Ascending aorta (tissue), 2 donors: ENCODE measurements around the gene CDH23. TPM values are rescaled to one million over a fixed set of nuclear protein-coding genes. Genes with fewer than 3 reads are reported as not detected.

ENCODE experiments used
- DNase-seq, 2 donors: peaks; one replicate each; pipeline ENCODE4 v3.0.0-alpha.2; 2019; ENCODE audit warnings: low spot score in 2 of 2
- H3K27ac ChIP-seq, 2 donors: fragments of 200-600 bp; sonication (generic); one replicate each; pipeline ENCODE4 v1.5.1; 2016 to 2017; ENCODE audit warnings: mild to moderate bottlenecking in 1 of 2
- H3K27me3 ChIP-seq: fragments of 200-600 bp; sonication (generic); one replicate; pipeline ENCODE4 v1.5.1; 2017
- H3K36me3 ChIP-seq, 2 donors: fragments of 200-600 bp; sonication (generic); one replicate each; pipeline ENCODE4 v1.5.1; 2016
- H3K4me1 ChIP-seq, 2 donors: fragments of 200-600 bp; sonication (generic); one replicate each; pipeline ENCODE4 v1.5.1; 2016 to 2017; ENCODE audit warnings: mild to moderate bottlenecking in 1 of 2
- H3K4me3 ChIP-seq, 2 donors: fragments of 200-600 bp; sonication (generic); one replicate each; pipeline ENCODE4 v1.5.1; 2016 to 2017; ENCODE audit warnings: mild to moderate bottlenecking in 1 of 2
- H3K9me3 ChIP-seq, 2 donors: fragments of 200-600 bp; sonication (generic); one replicate each; pipeline ENCODE4 v1.5.1; 2016
- CTCF ChIP-seq, 3 experiments: fragments of 200-600 bp in 2 of 3; fragments of 450-650 bp in 1 of 3; sonication (generic) in 2 of 3; IDR thresholded peaks; one replicate each; pipeline ENCODE4 v1.5.1; 2016 to 2019; ENCODE audit warnings: antibody characterized with exemption in 3 of 3, mild to moderate bottlenecking in 1 of 3, moderate library complexity in 1 of 3
- intact Hi-C: fragments of 100-400 bp; cut with DNase I; formaldehyde crosslinking; loops from one replicate; pipeline ENCODE4 v1.15.1; 2023
- total RNA-seq: library from RNA; depleted of rRNA; stranded (reverse); fragments of >200 nt; gene quantifications from one replicate; pipeline ENCODE4 v1.1.0, GENCODE V29; 2016

The CDH23 gene
- total RNA-seq, 1 donor from 2014 or later, result 40.9 TPM

- H3K27ac ChIP-seq, result no peak overlapping the region
- no peak for TF ChIP-seq CTCF (IDR thresholded peaks at IDR 0.05)
- DNase-seq, result peak in 1 of 2 donors; percentile 33
- H3K9me3 ChIP-seq, result no peaks in the 10 kb centered on the region
- H3K4me3 ChIP-seq, result no peak overlapping the region
- H3K4me1 ChIP-seq, result no peaks in the 10 kb centered on the region
- H3K27me3 ChIP-seq, result no peaks in the 10 kb centered on the region
- H3K36me3 ChIP-seq, result no peaks in the 10 kb centered on the region
- intact Hi-C loops, result no loop called here
These were observed 6.8 kb upstream of the CDH23 start for GRCh38 chr10:71389768-71390460.

GRCh38 chr10:71390461-71390835, 6.3 kb upstream of the CDH23 start:
- TF ChIP-seq CTCF (IDR thresholded peaks at IDR 0.05), result no peak
- Histone ChIP-seq H3K4me3 (no peak overlapping the region), H3K9me3 (no peaks in the 10 kb centered on the region), H3K4me1 (no peaks in the 10 kb centered on the region), H3K27ac (no peak overlapping the region), H3K27me3 (no peaks in the 10 kb centered on the region), H3K36me3 (no peaks in the 10 kb centered on the region)
- DNase-seq, result peak in 1 of 2 donors; percentile 11
- intact Hi-C loops, result no loop called here

- intact Hi-C loops, result no loop called here
- no peaks in the 10 kb centered on the region for H3K36me3 ChIP-seq
- no peak overlapping the region for H3K27ac ChIP-seq
- H3K4me1 ChIP-seq, result no peaks in the 10 kb centered on the region
- no peak for TF ChIP-seq CTCF (IDR thresholded peaks at IDR 0.05)
- H3K4me3 ChIP-seq, result no peak overlapping the region
- H3K27me3 ChIP-seq, result no peaks in the 10 kb centered on the region
- DNase-seq, result peak in 1 of 2 donors; percentile 38
- no peaks in the 10 kb centered on the region for H3K9me3 ChIP-seq
These were observed 5.6 kb upstream of the CDH23 start for GRCh38 chr10:71390921-71391690.

- Histone ChIP-seq H3K36me3 (no peaks in the 10 kb centered on the region), H3K27ac (no peak overlapping the region), H3K27me3 (no peaks in the 10 kb centered on the region), H3K9me3 (no peaks in the 10 kb centered on the region), H3K4me1 (no peaks in the 10 kb centered on the region), H3K4me3 (no peak overlapping the region)
- no peak for DNase-seq
- intact Hi-C loops, result no loop called here
- TF ChIP-seq CTCF (IDR thresholded peaks at IDR 0.05), result no peak
These were observed 5.0 kb upstream of the CDH23 start for GRCh38 chr10:71391701-71392100.

- intact Hi-C loops, result no loop called here
- no peak for DNase-seq
- no peak for TF ChIP-seq CTCF (IDR thresholded peaks at IDR 0.05)
These were observed 4.4 kb upstream of the CDH23 start for GRCh38 chr10:71392292-71392691.

More at GRCh38 chr10:71392292-71392691, 4.4 kb upstream of the CDH23 start:
- Histone ChIP-seq H3K4me1 (peaks cover 2% of the 10 kb centered on the region in 2 donors), H3K27ac (no peak overlapping the region), H3K9me3 (no peaks in the 10 kb centered on the region), H3K36me3 (no peaks in the 10 kb centered on the region), H3K27me3 (no peaks in the 10 kb centered on the region), H3K4me3 (no peak overlapping the region)
